ENCODE results near the gene ZBTB4.

The ZBTB4 gene

GRCh38 chr17:7440113-7440833 is 39.2 kb downstream of the ZBTB4 start:
- DNase-seq: peak; percentile 60 to 68

- peak; percentile 31 to 40 for DNase-seq
These were observed 39.8 kb downstream of the ZBTB4 start, which contains the start of gene FGF11 for GRCh38 chr17:7439462-7440112. TSS of gene FGF11 (plus strand) at chr17:7439512. CDS start at chr17:7439621, 109 bp downstream.

GRCh38 chr17:7438656-7439460 is 40.6 kb downstream of the ZBTB4 start:
- DNase-seq: no peak

GRCh38 chr17:7437950-7438614 is 41.3 kb downstream of the ZBTB4 start:
- DNase-seq: peak; percentile 72 to 79

- DNase-seq: no peak
These were observed 42.0 kb downstream of the ZBTB4 start for GRCh38 chr17:7437369-7437863.

GRCh38 chr17:7436556-7437368 is 42.7 kb downstream of the ZBTB4 start:
- DNase-seq: peak; percentile 82 to 91

- peak; percentile 81 to 83 for DNase-seq
These were observed 43.5 kb downstream of the ZBTB4 start for GRCh38 chr17:7435676-7436555.

GRCh38 chr17:7432296-7432695 is 47.1 kb downstream of the ZBTB4 start:
- DNase-seq: no peak

- no peak for DNase-seq
These were observed 48.2 kb downstream of the ZBTB4 start for GRCh38 chr17:7431231-7431630.

- DNase-seq: no peak
These were observed 49.7 kb downstream of the ZBTB4 start for GRCh38 chr17:7429722-7430121.

- no peak for DNase-seq
These were observed 50.9 kb downstream of the ZBTB4 start, which contains the start of gene SPEM3 for GRCh38 chr17:7428557-7428956. TSS of gene SPEM3 (plus strand) at chr17:7428857. CDS start at chr17:7428903, 46 bp downstream.

- no peak for DNase-seq
These were observed 51.9 kb downstream of the ZBTB4 start for GRCh38 chr17:7427549-7427948.

GRCh38 chr17:7426896-7427489 is 52.4 kb downstream of the ZBTB4 start:
- no peak for DNase-seq

- DNase-seq: no peak
These were observed 53.1 kb downstream of the ZBTB4 start for GRCh38 chr17:7426203-7426863.

GRCh38 chr17:7425756-7426155 is 53.7 kb downstream of the ZBTB4 start:
- no peak for DNase-seq

- no peak for DNase-seq
These were observed 54.1 kb downstream of the ZBTB4 start, which contains the start of gene SPEM2 for GRCh38 chr17:7425316-7425715. TSS of gene SPEM2 (plus strand) at chr17:7425616. CDS start at chr17:7425689, 73 bp downstream.

GRCh38 chr17:7423679-7424078 is 55.8 kb downstream of the ZBTB4 start:
- no peak for DNase-seq

- DNase-seq: no peak
These were observed 58.2 kb downstream of the ZBTB4 start for GRCh38 chr17:7421186-7421585.

GRCh38 chr17:7419819-7420610 is 59.4 kb downstream of the ZBTB4 start, which contains the start of gene SPEM1:
TSS of gene SPEM1 (plus strand) at chr17:7420324. CDS start at chr17:7420385, 61 bp downstream.
- no peak for DNase-seq
